SH-SY5Y (cell line): Measurements from ENCODE around the gene UGGT2.

Source experiments
- GATA2 ChIP-seq: IDR thresholded peaks from 2 replicates; pipeline ENCODE4 v1.6.1; 2011; ENCODE audit warnings: mild to moderate bottlenecking, low read depth, low read length
- GATA3 ChIP-seq: IDR thresholded peaks from 2 replicates; pipeline ENCODE4 v1.6.1; 2011; ENCODE audit warnings: low read depth, mild to moderate bottlenecking, low read length, moderate library complexity

UGGT2 gene

GRCh38 chr13:96072392-96072791 lies 19.2 kb upstream of the UGGT2 start:
- TF ChIP-seq GATA3: no peak
- TF ChIP-seq GATA2: no peak

- TF ChIP-seq GATA2 (no peak), GATA3 (no peak)
Observed at GRCh38 chr13:96071504-96071903, 18.3 kb upstream of the UGGT2 start.

GRCh38 chr13:96068729-96069128 lies 15.5 kb upstream of the UGGT2 start:
- TF ChIP-seq GATA3 (no peak), GATA2 (no peak)

GRCh38 chr13:96065849-96066248 lies 12.6 kb upstream of the UGGT2 start:
- TF ChIP-seq GATA2 (no peak), GATA3 (no peak)

- TF ChIP-seq GATA3: no peak
- no peak for TF ChIP-seq GATA2
Observed at GRCh38 chr13:96052656-96053002, 572 bp downstream of the UGGT2 start.

- TF ChIP-seq GATA3 (no peak), GATA2 (no peak)
Observed at GRCh38 chr13:96044238-96044637, 9.0 kb downstream of the UGGT2 start.

GRCh38 chr13:96041326-96042110 lies 11.7 kb downstream of the UGGT2 start:
- TF ChIP-seq GATA3 (no peak), GATA2 (no peak)

GRCh38 chr13:96036515-96036914 lies 16.7 kb downstream of the UGGT2 start:
- no peak for TF ChIP-seq GATA3
- TF ChIP-seq GATA2: no peak

GRCh38 chr13:96034662-96035061 lies 18.5 kb downstream of the UGGT2 start:
- no peak for TF ChIP-seq GATA3
- no peak for TF ChIP-seq GATA2

- TF ChIP-seq GATA2 (no peak), GATA3 (no peak)
Observed at GRCh38 chr13:96033220-96034015, 19.8 kb downstream of the UGGT2 start.

GRCh38 chr13:96032717-96033116 lies 20.5 kb downstream of the UGGT2 start:
- no peak for TF ChIP-seq GATA2
- no peak for TF ChIP-seq GATA3

GRCh38 chr13:96029002-96029401 lies 24.2 kb downstream of the UGGT2 start:
- TF ChIP-seq GATA3 (no peak), GATA2 (no peak)

GRCh38 chr13:96027496-96027895 lies 25.7 kb downstream of the UGGT2 start:
- no peak for TF ChIP-seq GATA3
- TF ChIP-seq GATA2: no peak

- no peak for TF ChIP-seq GATA2
- TF ChIP-seq GATA3: no peak
Observed at GRCh38 chr13:96025283-96025682, 27.9 kb downstream of the UGGT2 start.

GRCh38 chr13:96020931-96021330 lies 32.3 kb downstream of the UGGT2 start:
- TF ChIP-seq GATA3: no peak
- no peak for TF ChIP-seq GATA2
